ENCODE data around the gene CHMP3. TPM values are rescaled to one million over a fixed set of nuclear protein-coding genes. Genes with fewer than 3 reads are reported as not detected.

Gene CHMP3
- total and polyA plus RNA-seq, 2 of the 13 experiments (the other 11 are each of a cell fraction or from before 2014, with no cell fraction given) = 64.1 to 114 TPM

DNA sequence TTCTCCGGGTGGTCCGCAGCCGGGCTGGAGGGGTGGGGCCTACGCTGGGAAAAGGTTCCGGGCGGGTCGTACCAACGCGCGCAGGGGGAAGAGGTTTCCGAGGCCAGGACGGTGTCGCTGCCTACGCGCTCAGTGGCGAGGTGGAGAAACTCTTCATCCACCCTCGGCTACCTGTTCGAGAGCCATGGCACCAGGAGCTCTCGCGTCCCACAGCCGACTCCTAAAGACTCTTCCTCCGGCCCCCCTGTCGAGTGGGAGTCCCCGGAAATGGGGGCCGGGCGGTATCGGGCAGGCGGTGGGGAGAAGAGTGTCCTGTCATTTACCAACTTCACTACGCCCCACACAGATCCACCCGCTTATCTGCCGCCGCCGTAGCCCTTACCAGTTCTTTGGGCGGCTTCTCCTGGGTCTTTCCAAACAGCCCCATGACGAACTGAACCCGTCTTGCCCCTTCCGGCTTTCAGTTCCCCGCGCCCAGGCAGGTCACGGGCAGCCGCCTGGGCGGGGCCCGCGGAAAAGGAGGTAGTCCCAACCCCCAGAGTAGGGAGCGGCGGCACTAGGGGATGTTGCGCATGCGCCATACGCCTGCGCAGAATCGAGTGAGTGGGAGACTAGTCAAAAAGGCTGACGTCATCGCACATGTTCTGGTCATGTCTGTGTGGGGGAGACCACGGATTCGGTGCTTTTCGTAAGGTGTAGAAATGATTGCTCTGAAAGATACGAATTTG lies at the start of gene CHMP3 (continued):
- TF ChIP-seq ZNF382 (CRISPR knock-in tag; IDR thresholded peaks at IDR 0.05; ENCODE audit: borderline replicate concordance) (no peak), NFE2L2 (IDR thresholded peaks at IDR 0.05; ENCODE audit: low read length) (peak; percentile 66; the same call in 1 of the 2 replicates), NFYB (CRISPR knock-in tag; IDR thresholded peaks at IDR 0.05) (0 out of 2 replicates have a peak, but pooled peaks have one; percentile 6), ZNF678 (CRISPR knock-in tag; IDR thresholded peaks at IDR 0.05) (no peak; the same call in 1 of the 2 replicates), SOX5 (CRISPR knock-in tag; IDR thresholded peaks at IDR 0.05; ENCODE audit: borderline replicate concordance) (peak; percentile 30), ZNF33A (CRISPR knock-in tag; IDR thresholded peaks at IDR 0.05; ENCODE audit: borderline replicate concordance) (no peak), ZNF333 (CRISPR knock-in tag; IDR thresholded peaks at IDR 0.05; ENCODE audit: borderline replicate concordance) (peak; percentile 89; the same call in 1 of the 2 replicates), SKI (IDR thresholded peaks at IDR 0.05; ENCODE audit: partially characterized antibody) (peak; percentile 35), SYNCRIP (IDR thresholded peaks at IDR 0.05; ENCODE audit: insufficient read depth, low read depth, low read length) (no peak), ZNF326 (CRISPR knock-in tag; IDR thresholded peaks at IDR 0.05; ENCODE audit: borderline replicate concordance) (no peak), JARID2 (CRISPR knock-in tag; IDR thresholded peaks at IDR 0.05; ENCODE audit: insufficient replicate concordance) (no peak), PTBP1 (IDR thresholded peaks at IDR 0.05; ENCODE audit: low read depth, low read length, poor library complexity, severe bottlenecking) (peak; percentile 67), PPARG (CRISPR knock-in tag; conservative IDR thresholded peaks at IDR 0.05) (0 out of 2 replicates have a peak, but pooled peaks have one; percentile 8), NR2C2 (CRISPR knock-in tag; IDR thresholded peaks at IDR 0.05; ENCODE audit: borderline replicate concordance) (peak; percentile 96), ZSCAN29 (CRISPR knock-in tag; conservative IDR thresholded peaks at IDR 0.05) (no peak; the same call in 1 of the 2 replicates), NCOA5 (CRISPR knock-in tag; IDR thresholded peaks at IDR 0.05) (no peak), ZNF367 (CRISPR knock-in tag; IDR thresholded peaks at IDR 0.05; ENCODE audit: borderline replicate concordance) (0 out of 2 replicates have a peak, but pooled peaks have one; percentile 12), HES4 (CRISPR knock-in tag; IDR thresholded peaks at IDR 0.05; ENCODE audit: borderline replicate concordance) (no peak; the same call in 1 of the 2 replicates), GTF3A (CRISPR knock-in tag; conservative IDR thresholded peaks at IDR 0.05) (0 out of 2 replicates have a peak, but pooled peaks have one; percentile 79), ZNF747 (CRISPR knock-in tag; IDR thresholded peaks at IDR 0.05; ENCODE audit: borderline replicate concordance) (peak; percentile 96), ZNF121 (CRISPR knock-in tag; IDR thresholded peaks at IDR 0.05) (0 out of 2 replicates have a peak, but pooled peaks have one; percentile 23), ZNF224 (CRISPR knock-in tag; IDR thresholded peaks at IDR 0.05) (peak; percentile 84; the same call in 1 of the 2 replicates), RFXANK (CRISPR knock-in tag; IDR thresholded peaks at IDR 0.05) (no peak), NR1H2 (CRISPR knock-in tag; IDR thresholded peaks at IDR 0.05; ENCODE audit: borderline replicate concordance, low read depth) (no peak), SSRP1 (CRISPR knock-in tag; IDR thresholded peaks at IDR 0.05) (0 out of 2 replicates have a peak, but pooled peaks have one; percentile 16), ZSCAN21 (CRISPR knock-in tag; IDR thresholded peaks at IDR 0.05; ENCODE audit: borderline replicate concordance) (peak; percentile 59), ZNF737 (CRISPR knock-in tag; IDR thresholded peaks at IDR 0.05; ENCODE audit: borderline replicate concordance) (no peak), ZC3H4 (CRISPR knock-in tag; IDR thresholded peaks at IDR 0.05; ENCODE audit: borderline replicate concordance) (no peak)
- TF ChIP-seq, protein P1, sequence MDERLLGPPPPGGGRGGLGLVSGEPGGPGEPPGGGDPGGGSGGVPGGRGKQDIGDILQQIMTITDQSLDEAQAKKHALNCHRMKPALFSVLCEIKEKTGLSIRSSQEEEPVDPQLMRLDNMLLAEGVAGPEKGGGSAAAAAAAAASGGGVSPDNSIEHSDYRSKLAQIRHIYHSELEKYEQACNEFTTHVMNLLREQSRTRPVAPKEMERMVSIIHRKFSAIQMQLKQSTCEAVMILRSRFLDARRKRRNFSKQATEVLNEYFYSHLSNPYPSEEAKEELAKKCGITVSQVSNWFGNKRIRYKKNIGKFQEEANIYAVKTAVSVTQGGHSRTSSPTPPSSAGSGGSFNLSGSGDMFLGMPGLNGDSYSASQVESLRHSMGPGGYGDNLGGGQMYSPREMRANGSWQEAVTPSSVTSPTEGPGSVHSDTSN (CRISPR knock-in tag; IDR thresholded peaks at IDR 0.05) = no peak
- TF ChIP-seq, protein P2, sequence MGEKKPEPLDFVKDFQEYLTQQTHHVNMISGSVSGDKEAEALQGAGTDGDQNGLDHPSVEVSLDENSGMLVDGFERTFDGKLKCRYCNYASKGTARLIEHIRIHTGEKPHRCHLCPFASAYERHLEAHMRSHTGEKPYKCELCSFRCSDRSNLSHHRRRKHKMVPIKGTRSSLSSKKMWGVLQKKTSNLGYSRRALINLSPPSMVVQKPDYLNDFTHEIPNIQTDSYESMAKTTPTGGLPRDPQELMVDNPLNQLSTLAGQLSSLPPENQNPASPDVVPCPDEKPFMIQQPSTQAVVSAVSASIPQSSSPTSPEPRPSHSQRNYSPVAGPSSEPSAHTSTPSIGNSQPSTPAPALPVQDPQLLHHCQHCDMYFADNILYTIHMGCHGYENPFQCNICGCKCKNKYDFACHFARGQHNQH (CRISPR knock-in tag; IDR thresholded peaks at IDR 0.05) = peak; percentile 87

All from HepG2 (cell line).